Activated CD8-positive, alpha-beta memory T cell treated with anti-CD3 and anti-CD28 coated beads for 36 hours (primary cell): Measurements from ENCODE around the gene SETD4. TPM values are rescaled to one million over a fixed set of nuclear protein-coding genes. Genes with fewer than 3 reads are reported as not detected.

Experiments
- CTCF ChIA-PET: fragments of 350-600 bp; sonication (Branson Sonifier 250); formaldehyde crosslinking; loops from one replicate; lab custom pipeline; 2021; ENCODE audit warnings: antibody characterized with exemption; lab: Charles Lee
- POLR2A ChIA-PET: fragments of 350-600 bp; sonication (Branson Sonifier 250); formaldehyde crosslinking; loops from one replicate; lab custom pipeline; 2021; ENCODE audit warnings: antibody characterized with exemption; lab: Charles Lee
- total RNA-seq, 2 experiments: library from RNA; stranded (reverse); gene quantifications; one replicate each; pipeline ENCODE4 v1.2.3, GENCODE V29; 2021

SETD4 gene
- total RNA-seq, 2 experiments from 2014 or later: 16.0 to 18.2 TPM

DNA sequence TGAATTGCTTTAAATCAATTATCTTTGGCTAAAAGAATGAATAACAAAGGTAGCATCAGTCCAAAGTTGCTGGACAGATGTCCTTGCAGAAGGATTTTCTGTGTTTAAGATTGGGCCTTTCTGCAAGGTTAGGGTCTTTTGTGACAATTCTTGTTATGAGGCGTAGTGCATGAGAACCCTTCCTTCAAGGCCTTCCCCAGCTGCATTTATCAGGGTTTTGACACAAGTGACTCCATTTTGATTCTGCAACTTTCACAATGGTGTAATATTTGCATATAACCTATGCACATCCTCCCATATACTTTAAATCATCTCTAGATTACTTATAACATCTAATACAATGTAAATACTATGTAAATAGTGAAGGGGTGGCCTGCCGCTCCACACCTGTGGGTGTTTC, 1.1 kb upstream of the SETD4 start:
- POLR2A ChIA-PET: no interaction called here
- CTCF ChIA-PET: no interaction called here

DNA sequence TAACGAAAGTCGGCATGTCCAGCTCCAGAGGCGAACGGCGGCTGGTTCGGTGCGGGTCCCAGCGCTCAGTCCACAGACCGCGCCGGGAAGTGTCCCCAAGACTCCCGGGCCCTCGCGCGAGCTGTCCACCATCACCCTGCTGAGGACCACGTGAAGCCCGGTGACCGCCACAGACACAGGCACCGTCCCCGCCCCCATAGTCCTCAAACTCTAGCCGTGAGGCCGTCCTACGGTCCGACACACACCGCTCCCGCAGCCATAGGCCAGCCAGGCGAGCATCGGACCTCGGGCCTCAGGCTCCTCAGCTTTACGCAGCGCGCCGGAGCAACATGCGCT, 535 bp downstream of the SETD4 start:
- POLR2A ChIA-PET: interaction anchor here (0.8 to 2.0 kb wide), 2 partner anchors 10 to 16 kb away, joined by 3 to 9 read pairs; partner anchors contain the start of gene CBR1
- CTCF ChIA-PET: interaction anchor here (1.4 to 1.8 kb wide), 3 partner anchors 10 to 64 kb away, joined by 3 to 6 read pairs (median 4); partner anchors contain the start of gene CBR1

DNA sequence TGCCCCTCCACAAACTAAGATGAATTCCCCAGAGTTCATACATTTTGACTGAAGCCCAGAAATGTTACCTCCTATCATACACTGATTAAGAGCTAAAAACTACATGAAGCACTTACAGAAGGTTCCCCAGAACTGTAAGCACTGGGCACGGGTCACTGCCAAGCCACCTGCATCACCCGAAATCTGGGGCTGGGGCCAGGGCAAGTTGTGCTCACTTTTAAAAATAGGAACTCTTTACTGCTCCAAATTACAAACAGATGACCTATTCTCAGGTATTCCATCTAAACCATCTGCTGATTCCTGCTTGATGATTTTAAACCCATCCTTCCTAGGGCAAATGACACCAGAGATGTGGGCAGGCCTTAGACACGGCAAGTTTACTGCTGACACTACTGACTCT, 4.8 kb downstream of the SETD4 start:
- ChIA-PET POLR2A (no interaction called here), CTCF (no interaction called here)

GRCh38 chr21:36053715-36054062, 6.6 kb downstream of the SETD4 start:
- POLR2A ChIA-PET: no interaction called here
- CTCF ChIA-PET: no interaction called here

DNA sequence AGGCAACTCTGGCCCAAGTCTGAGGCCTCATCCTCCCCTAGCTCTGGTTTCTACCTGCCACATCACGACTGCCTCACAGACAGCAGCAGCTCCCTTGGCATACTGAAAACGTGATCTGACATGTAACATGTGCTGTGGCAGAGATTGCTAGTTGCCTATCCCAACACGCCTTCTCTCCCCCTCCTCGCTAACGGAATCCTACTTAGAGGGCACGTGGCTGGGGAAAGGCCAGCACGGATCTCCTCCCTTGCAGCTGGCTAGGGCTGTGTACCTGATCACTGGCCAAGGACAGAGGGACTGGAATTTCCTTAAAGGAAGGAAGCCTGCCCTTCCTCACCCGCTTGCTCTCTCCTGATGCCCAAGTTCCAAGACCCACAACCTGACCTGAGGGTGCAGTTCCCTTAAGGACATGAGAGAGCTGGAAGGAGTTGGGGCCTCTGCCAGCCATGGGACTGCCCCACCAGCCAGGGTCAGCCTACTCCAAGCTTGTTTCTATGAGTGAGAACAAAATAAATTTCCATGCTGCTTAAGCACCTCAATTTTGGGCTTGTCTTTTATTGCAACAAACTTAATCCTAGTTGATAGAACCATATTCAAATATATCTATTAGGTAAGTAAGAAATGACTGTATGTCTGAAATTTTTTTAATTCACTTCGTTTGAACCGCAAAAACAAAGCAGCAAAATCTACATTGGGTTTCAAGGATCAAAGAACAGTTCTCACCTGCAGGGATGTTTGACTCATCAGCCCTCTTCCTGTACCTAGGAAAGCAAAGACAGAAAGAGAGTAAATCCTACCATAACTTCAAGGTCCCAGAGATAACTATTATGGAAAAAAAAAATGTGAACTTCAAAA, 7.2 kb downstream of the SETD4 start:
- ChIA-PET CTCF (no interaction called here), POLR2A (interaction anchor here (0.6 to 0.7 kb wide), 2 partner anchors 17 to 20 kb away, joined by 3 to 5 read pairs; partner anchors contain the start of gene CBR1)

DNA sequence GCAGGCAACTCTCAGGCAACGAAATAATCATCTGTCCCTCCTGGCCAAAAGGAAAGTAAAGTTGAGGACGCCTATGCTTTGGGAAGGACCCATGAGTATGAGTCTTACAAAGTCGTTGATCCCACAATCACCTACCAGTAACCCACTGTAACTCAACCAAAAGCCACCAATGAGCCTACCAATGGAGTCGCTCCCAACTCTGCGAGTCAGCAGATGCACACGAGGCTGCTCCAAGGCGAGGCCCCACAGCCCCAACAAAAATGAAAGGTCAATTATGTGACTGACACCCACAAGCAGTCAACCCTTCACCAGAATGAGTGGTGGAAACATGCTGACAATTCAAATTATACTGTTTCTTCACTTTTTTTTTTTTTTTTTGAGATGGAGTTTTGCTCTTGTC, 12.0 kb downstream of the SETD4 start:
- CTCF ChIA-PET: no interaction called here
- POLR2A ChIA-PET: no interaction called here

- CTCF ChIA-PET: no interaction called here
Observed at GRCh38 chr21:36047139-36047538, 13.2 kb downstream of the SETD4 start.

GRCh38 chr21:36045993-36046392, 14.3 kb downstream of the SETD4 start:
- CTCF ChIA-PET: no interaction called here
- POLR2A ChIA-PET: no interaction called here

More at GRCh38 chr21:36047139-36047538, 13.2 kb downstream of the SETD4 start:
- POLR2A ChIA-PET: no interaction called here

- CTCF ChIA-PET: no interaction called here
- POLR2A ChIA-PET: no interaction called here
Observed at GRCh38 chr21:36044056-36044455, 16.3 kb downstream of the SETD4 start.

DNA sequence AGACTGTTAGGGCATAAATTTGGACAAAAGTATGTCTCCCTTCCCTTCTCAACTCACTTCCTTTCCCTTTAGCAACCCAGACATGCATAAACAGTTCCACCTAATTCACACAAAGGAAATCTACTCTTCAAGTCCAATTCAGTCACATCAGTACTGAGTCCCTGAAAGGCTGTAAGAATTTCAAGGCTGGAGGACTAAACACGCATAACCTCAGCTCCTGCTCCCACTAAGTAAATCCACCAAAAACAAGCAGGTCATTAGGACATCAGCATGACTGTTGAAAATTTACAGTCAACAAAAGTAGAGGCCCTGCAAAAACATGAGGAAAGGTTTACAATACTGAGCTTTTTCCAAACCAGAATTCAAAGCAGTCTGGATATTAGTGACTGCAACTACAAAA, 18.4 kb downstream of the SETD4 start:
- POLR2A ChIA-PET: no interaction called here
- CTCF ChIA-PET: no interaction called here

DNA sequence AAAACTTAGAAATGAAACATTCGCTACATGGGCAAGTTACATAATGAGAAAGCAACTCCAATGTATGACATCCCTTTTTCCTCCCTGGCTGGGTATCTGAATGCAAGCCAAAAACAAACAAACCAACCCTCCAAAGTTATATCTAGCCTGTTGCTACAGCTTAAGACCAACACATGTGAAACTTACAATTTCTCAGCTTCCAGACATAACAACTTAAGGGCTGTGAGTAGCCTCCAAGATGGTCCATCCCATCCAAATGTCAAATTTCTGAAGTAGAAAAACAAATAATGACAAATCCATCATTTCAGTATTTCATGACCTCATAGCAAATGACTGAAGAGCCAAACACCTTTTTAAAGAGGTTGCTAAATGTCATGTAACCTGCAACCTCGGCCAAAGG, 19.9 kb downstream of the SETD4 start:
- CTCF ChIA-PET: no interaction called here
- POLR2A ChIA-PET: no interaction called here

GRCh38 chr21:36039861-36040260, 20.5 kb downstream of the SETD4 start:
- ChIA-PET CTCF (no interaction called here), POLR2A (no interaction called here)

DNA sequence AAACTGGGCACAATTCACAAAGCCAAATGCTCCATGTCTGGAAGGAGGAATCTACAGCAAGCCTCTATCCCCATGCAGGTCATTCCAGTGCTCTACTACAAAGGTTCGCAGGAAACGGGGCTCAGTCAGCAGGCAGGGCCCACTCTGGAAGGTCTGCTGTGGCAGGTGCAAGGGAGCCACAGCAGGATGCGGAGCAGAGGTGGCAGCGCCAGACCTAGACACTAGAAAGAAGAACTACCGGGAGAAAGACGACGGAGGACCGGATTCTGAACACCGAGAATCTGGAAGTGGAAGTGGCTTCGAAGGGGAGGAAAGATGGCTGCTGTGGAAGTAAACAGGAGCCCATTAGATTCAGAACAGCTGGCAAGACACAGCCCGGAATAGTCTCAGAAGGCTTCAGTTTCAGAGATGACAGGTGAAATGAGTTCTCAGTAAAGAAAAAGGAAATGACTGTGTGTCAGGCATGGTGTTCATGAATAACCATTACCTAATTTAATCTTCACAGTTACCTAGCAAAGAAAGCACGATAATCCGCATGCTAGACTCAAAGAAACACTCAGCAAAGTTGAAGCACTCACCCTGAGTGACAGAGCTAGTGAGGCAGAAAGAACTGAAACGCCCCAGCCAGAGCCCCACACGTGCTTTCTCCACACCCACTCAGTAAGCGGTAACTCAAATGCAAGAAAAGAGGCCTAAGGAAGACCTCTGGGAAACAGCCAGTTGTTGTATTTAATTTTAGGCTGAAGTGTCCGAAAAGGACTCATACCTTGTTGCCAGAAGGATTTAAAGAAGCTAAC, 21.4 kb downstream of the SETD4 start:
- ChIA-PET POLR2A (no interaction called here), CTCF (no interaction called here)

GRCh38 chr21:36035381-36035791, 24.9 kb downstream of the SETD4 start:
- CTCF ChIA-PET: interaction anchor here (0.5 kb wide), 1 partner anchor 59 kb away, joined by 3 read pairs; no protein-coding TSS in a partner anchor
- POLR2A ChIA-PET: no interaction called here

DNA sequence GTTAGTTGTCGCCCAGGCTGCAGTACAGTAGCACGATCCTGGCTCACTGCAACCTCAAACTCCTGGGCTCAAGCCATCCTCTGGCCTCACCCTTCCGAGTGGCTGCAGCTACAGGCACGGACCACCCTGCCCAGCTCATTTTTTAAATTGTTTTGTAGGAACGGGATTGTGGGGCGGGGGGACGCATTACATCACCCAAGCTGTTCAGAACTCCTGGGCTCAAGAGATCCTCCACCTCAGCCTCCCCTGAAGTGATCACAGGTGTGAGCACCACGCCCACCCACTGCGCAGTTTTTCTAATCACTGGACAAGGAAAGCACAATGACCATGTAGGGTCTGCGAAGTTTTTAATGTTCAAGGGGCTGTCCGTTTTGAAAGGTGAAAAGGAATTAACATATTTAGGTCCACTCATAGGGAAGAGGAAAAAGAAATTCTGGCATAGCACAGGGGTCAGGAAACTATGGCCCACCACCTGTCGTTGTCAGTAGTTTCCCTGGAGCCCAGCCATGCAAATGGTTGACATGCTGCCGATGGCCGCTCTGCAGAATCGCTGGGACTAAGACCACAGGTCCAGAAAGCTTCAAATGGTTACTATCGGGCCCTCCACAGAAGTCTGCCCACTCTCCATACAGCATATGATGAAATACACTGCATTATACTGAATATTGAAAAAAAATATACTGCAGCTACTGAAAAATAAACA, 26.0 kb downstream of the SETD4 start:
- ChIA-PET POLR2A (no interaction called here), CTCF (interaction anchor here (0.6 kb wide), 1 partner anchor 49 kb away, joined by 4 read pairs; no protein-coding TSS in a partner anchor)

DNA sequence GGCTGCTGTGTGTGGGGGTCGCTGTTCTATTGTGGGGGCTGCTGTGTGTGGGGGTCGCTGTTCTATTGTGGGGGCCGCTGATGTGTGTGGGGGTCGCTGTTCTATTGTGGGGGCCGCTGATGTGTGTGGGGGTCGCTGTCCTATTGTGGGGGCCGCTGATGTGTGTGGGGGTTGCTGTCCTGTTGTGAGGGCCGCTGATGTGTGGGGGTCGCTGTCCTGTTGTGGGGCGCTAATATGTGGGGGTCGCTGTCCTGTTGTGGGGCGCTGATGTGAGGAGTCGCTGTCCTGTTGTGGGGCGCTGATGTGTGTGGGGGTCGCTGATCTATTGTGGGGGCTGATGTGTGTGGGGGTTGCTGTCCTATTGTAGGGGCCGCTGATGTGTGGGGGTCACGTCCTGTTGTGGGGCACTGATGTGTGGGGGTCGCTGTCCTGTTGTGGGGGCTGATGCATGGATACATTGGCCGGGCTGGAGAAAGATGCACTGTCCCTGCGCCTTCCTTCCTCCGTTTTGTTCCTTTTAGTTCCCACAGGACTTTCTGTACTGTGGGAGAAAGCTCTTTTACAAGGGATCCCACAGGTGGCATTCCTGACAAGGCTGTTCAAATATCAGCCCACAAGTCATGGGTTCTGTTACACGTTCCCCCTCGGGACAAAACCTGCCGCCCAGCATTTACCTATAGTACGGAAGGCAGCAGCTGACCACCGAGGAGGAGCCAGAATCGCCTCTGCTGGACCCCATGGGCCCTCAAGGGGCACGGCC, 27.5 kb downstream of the SETD4 start:
- ChIA-PET CTCF (no interaction called here), POLR2A (interaction anchor here (0.6 kb wide), 1 partner anchor 20 kb away, joined by 5 read pairs; no protein-coding TSS in a partner anchor)

DNA sequence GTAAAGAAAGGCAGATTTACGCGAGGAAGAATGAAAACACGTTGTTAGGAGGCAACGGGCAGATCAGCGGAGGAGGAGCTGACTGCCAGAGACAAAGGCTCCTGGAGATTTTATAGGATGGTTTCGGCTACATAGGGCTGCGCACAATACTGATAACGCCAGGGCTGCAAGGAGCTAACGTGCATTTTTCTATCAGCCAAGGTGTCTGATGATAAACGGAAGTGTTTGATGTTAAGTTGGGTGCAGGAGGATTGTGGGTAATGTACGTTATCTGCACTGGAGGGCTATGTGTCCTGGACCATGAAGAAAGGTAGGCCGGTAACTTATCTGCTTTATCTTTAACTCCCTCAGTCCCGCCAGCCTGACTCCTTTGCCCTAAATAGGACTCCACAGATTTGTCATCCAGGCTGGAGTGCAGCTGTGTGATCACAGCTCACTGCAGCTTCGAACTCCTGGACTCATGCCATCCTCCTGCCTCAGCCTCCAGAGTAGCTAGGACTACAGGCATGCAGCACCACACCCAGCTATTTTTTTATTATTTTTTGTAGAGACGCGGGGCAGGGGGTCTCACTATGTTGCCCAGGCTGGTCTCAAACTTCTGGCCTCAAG, 29.6 kb downstream of the SETD4 start:
- ChIA-PET POLR2A (no interaction called here), CTCF (interaction anchor here (0.6 to 0.7 kb wide), 2 partner anchors 39 to 140 kb away, joined by 3 read pairs; no protein-coding TSS in a partner anchor)

DNA sequence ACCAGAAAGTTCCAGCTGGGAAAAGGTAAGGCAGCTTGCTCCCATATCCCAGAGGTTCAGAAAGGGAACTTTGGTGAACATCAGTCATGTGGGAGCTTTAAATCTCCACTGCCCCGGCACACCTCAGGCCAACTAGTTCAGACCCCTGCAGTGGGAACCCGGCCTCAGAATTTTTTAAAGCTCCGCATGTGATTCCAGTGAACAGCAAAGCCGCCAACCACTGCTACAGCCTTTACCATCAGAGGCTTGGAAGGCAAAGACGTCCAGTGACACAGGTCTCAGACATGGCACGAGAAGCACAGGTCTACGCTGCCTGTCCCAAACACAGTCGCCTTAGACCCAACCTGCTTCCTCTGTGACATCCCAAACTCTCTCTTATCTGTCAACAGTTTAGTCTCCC, 31.0 kb downstream of the SETD4 start:
- CTCF ChIA-PET: interaction anchor here (1.6 kb wide), 1 partner anchor 1284 kb away, joined by 4 read pairs; no protein-coding TSS in a partner anchor
- POLR2A ChIA-PET: no interaction called here
